Measurements from ENCODE around the gene PHF5A.
A peak's percentile ranks its signal among the peaks of the same experiment; 100 is the strongest.
"Not testable (repeated sequence)": the region's sequence is repeated elsewhere in the genome, so short reads cannot be mapped to it uniquely, and the experiment has no call there.

The PHF5A gene

DNA sequence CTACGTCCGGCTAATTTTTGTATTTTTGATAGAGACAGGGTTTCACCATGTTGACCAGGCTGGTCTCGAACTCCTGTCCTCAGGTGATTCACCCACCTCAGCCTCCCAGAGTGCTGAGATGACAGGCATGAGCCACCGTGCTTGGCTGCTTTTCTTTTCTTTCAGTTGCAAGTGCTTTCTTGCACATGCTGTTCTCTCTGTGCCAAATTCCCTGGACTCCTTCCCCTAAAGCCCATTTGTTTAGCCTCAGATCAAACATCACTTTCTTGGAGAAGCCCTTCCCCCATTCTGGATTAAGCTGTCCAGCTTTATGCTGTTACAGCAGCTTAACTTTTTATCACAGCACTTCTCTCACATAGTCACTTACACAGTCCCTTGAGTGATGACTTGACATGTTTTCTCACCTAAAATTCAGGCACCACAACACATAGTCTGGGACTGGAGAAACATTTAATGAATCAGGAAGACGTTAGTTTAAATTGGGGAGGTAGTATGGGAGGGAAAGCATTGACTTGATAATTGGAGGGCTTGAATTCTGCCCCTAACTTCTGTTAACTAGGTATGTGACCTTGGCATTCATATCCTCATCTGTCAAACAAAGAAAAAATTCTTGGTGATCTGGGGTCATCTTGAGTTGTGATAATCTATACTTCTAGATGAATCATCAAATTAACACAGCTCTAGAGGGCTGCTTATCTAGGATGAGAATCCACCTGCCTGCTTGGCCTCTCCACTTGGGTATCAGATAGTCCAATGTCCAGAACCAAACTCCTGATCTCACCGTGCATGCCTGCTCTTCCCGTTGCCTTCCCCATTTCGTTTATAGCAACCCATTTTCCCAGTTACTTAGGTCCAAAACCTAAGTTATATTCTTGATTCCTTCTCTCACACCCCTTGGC lies 18.8 kb upstream of the PHF5A start:
- no peak for FAIRE-seq

DNA sequence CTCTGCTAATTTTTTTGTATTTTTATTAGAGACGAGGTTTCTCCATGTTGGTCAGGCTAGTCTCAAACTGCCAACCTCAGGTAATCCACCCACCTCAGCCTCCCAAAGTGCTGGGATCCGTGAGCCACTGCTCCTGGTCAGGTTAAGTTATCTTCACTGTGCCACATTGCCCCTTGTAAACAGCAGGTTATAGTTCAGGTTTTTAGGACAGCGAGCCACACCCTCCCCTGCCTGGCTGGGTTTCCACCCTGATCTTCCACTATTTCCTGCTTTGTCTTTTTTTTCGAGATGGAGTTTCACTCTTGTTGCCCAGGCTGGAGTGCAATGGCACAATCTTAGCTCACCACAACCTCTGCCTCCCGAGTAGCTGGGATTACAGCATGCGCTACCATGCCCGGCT lies 16.5 kb upstream of the PHF5A start:
- FAIRE-seq: no peak

GRCh38 chr22:41482319-41482935 lies 13.9 kb upstream of the PHF5A start:
- no peak for FAIRE-seq

DNA sequence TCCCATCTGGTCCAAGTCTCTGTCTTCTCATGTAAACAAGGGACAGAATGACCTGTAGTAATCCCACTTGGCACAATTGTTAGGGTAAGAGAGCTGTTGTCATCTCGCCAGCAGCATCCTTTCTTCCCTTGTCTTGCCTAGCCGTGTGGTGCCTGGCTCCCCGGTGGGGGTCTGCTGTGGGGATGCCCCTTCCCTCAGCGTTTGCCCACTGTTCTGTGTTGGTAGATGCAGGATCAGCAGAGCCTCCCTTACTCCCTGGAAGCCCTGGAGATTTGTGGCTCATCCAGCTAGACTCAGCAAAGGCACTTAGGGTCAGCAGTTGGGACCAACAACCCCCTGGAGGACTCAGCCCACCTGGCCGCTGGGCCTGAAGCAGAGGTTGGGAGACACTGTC lies 13.4 kb upstream of the PHF5A start:
- no peak for FAIRE-seq

GRCh38 chr22:41481131-41481830 lies 12.8 kb upstream of the PHF5A start:
- no peak for FAIRE-seq

GRCh38 chr22:41480397-41480735 lies 11.9 kb upstream of the PHF5A start:
- FAIRE-seq: no peak

- no peak for FAIRE-seq
These were observed 11.3 kb upstream of the PHF5A start for GRCh38 chr22:41479671-41480396.

- no peak for FAIRE-seq
These were observed 10.5 kb upstream of the PHF5A start for GRCh38 chr22:41478891-41479521.

DNA sequence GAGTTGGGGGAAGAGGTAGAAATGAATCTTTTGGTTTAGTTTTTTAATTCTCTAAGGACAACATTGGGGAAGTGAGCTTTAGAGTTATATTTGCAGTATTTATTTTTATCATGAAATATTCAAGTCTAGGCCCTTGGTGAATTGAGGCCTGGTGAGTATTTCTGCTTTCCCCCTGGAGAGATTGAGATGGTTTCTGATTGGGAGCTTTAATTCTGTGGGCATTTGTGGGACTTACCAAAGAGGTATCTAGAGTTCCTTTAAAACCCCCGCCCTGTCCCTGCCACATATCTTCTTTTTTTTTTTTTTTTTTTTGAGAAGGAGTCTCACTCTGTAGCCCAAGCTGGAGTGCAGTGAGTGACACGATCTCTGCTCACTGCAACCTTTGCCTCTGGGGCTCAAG lies 10.0 kb upstream of the PHF5A start:
- FAIRE-seq: no peak

GRCh38 chr22:41474872-41475451 lies 6.5 kb upstream of the PHF5A start:
- FAIRE-seq: no peak

- no peak for FAIRE-seq
These were observed 3.1 kb upstream of the PHF5A start for GRCh38 chr22:41471568-41471967.

DNA sequence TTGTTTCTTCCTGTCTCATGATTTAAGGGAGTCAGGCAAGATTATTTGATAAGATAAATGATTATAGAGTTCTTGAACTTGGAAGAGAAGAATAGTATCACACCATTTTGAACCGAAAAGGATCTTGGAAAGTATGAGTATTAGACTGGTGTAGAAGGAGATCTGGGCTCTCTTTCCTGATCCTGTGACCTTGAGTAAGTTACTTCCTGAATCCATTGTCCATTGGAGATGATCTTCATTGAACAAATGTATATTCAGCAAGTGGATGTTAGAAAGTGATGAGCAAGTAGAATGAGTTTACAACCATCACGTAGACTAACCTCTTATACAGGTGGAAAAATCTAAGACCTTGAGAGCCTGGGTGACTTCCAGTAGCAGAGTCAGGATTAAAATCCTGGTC lies 2.4 kb upstream of the PHF5A start:
- no peak for FAIRE-seq

GRCh38 chr22:41469218-41469851 lies 843 bp upstream of the PHF5A start:
- FAIRE-seq: no peak

DNA sequence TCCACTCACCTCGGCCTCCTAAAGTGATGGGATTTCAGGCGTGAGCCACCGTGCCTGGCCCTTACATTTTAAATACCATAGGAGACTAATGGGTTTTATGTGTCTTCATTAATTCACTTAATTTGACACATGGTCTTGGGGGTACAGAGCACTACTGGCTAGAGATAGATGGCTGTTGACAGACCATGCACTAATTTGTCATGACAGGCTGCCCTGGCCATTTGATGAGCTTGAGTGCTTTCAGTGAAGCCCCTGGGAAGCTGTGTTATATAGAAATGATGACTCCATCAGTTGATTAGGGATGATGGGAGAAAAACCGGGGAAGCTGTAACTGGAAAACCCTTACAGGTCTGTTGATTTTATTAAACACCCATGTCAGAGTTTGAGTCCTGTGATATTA lies 6.6 kb downstream of the PHF5A start:
- FAIRE-seq: no peak

DNA sequence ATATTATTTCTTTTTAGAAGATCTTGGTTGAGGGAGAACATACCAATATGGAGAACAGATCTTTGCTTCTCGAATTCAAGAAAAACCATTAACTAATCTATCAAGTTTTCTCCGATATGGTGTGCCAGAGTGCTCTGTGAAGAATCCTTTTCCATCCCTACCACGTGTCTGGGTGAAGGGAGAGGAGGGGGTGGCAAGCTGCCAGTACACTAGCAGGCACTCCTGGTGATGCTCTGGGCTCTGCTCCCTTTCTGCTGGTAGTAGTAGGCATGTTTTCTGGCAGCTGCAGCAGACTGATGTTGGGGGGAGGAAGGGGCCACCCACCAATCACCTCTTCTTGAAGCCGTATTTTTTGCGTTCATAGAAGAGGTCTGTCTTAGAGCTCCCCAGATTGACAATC lies 8.4 kb downstream of the PHF5A start:
- FAIRE-seq: not testable (repeated sequence)

DNA sequence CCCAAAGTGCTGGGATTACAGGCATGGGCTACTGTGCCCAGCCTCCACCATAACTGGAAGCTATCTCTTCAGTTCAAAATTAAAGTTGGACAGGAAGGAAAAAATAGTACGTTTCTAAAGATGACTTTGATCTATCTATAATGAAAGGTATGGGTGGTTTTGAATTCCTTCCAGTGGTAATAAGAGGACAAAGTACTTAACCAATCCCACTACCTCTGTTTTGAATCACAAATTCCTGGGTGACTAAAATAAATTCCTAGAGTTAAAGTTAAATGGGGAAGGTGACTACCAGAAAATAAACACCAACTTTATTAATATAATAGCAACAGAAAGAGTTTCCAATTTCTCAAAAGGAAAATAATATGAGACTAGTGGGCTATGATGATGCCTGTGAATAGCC lies 9.1 kb downstream of the PHF5A start:
- no peak for FAIRE-seq

DNA sequence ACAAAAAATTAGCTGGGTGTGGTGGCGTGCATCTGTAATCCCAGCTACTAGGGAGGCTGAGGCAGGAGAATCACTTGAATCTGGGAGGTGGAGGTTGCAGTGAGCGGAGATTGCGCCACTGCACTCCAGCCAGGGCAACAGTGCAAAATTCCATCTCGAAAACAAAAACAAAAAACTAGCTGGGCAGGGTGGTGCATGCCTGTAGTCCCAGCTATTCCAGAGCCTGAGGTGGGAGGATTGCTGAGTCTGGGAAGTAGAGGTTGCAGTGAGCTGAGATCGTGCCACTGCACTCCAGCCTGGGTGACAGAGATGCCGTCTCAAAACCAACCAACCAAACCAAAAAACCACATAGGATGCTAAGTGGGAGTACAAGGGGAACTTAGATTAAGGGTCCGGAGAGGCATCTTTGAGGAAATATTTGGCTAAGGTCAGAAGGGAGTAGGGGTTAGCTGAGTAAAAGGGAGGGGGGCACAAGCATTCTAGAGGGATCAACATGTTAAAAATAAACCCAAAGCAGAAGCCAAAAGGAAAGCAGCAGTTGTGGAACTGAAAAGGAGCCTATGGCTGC lies 10.2 kb downstream of the PHF5A start:
- no peak for FAIRE-seq

DNA sequence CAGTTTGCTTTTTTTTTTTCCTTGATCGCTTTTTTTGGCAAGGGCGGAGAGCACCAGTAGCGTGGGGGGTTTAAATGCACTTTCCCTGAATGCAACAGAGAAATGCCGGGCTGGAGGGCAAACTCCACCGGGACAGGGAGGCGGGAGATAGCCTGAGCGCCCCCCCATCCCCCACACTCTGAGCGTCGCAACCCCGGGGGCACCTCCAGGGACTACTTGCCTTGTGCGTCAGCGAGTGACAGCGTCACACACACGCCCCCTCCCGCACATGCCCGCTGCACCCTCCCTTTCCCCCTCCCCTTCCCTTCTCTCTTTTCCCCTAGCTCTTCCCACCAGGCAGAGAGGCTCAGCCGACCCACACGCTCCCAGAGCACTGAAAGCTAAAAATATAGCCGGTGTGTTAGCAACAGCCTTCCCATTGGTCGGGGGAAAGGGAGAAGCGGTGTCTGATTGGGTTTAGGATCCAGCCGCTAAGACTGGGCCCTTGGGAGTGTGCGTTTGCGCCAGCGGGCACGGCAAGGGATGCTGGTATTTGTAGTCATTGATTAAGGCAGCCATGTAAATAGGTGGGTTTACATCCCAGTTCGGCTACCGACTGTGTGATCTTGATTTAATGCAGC lies 20.2 kb downstream of the PHF5A start:
- peak; percentile 96 for FAIRE-seq

GRCh38 chr22:41447435-41448188 lies 20.9 kb downstream of the PHF5A start:
- FAIRE-seq: no peak

Data from islet of Langerhans (tissue), 1 donor.